Activated T-cell treated with anti-CD3 and anti-CD28 coated beads, Interleukin-2, amount 50 U/mL, for 24 hours (primary cell): ENCODE data around the gene COMP.

Source experiments
- DNase-seq: peaks from one replicate; pipeline ENCODE4 v3.0.0-alpha.2; 2020
- H3K27ac Mint-ChIP-seq: 2 replicates; pipeline ENCODE4 v1.8.0; 2020; ENCODE audit warnings: mild to moderate bottlenecking, mixed read lengths
- H3K27me3 Mint-ChIP-seq: 2 replicates; pipeline ENCODE4 v1.8.0; 2020; ENCODE audit warnings: mixed read lengths
- H3K36me3 Mint-ChIP-seq: 2 replicates; pipeline ENCODE4 v1.8.0; 2020; ENCODE audit warnings: low read depth, mixed read lengths
- H3K4me1 Mint-ChIP-seq: 2 replicates; pipeline ENCODE4 v1.8.0; 2020; ENCODE audit warnings: low read depth, mixed read lengths
- H3K4me3 Mint-ChIP-seq: 2 replicates; pipeline ENCODE4 v1.8.0; 2020; ENCODE audit warnings: mild to moderate bottlenecking, moderate library complexity, mixed read lengths
- H3K9me3 Mint-ChIP-seq: 2 replicates; pipeline ENCODE4 v1.8.0; 2020; ENCODE audit warnings: mixed read lengths

Gene COMP

GRCh38 chr19:18781885-18782527 lies 9.1 kb downstream of the COMP start:
- H3K27ac Mint-ChIP-seq: no peak overlapping the region

GRCh38 chr19:18781047-18781600 lies 10.0 kb downstream of the COMP start:
- Mint-ChIP-seq H3K9me3 (no peaks in the 10 kb centered on the region), H3K36me3 (no peaks in the 10 kb centered on the region), H3K4me3 (no peak overlapping the region), H3K27ac (no peak overlapping the region), H3K4me1 (peaks cover 13% of the 10 kb centered on the region), H3K27me3 (peaks cover 18% of the 10 kb centered on the region)
- no peak for DNase-seq

More at GRCh38 chr19:18781885-18782527, 9.1 kb downstream of the COMP start:
- Mint-ChIP-seq H3K4me3 (no peak overlapping the region), H3K36me3 (no peaks in the 10 kb centered on the region), H3K9me3 (no peaks in the 10 kb centered on the region), H3K4me1 (peaks cover 15% of the 10 kb centered on the region), H3K27me3 (peaks cover 27% of the 10 kb centered on the region)
- DNase-seq: no peak

- Mint-ChIP-seq H3K9me3 (no peaks in the 10 kb centered on the region), H3K4me1 (peaks cover 9% of the 10 kb centered on the region), H3K27me3 (peaks cover 13% of the 10 kb centered on the region), H3K36me3 (no peaks in the 10 kb centered on the region), H3K4me3 (no peak overlapping the region), H3K27ac (no peak overlapping the region)
- no peak for DNase-seq
Observed at GRCh38 chr19:18780631-18781030, 10.5 kb downstream of the COMP start.

GRCh38 chr19:18780081-18780480 lies 11.0 kb downstream of the COMP start:
- peaks cover 9% of the 10 kb centered on the region for H3K27me3 Mint-ChIP-seq
- no peak overlapping the region for H3K27ac Mint-ChIP-seq
- no peak overlapping the region for H3K4me3 Mint-ChIP-seq
- peaks cover 5% of the 10 kb centered on the region for H3K4me1 Mint-ChIP-seq
- DNase-seq: no peak
- H3K9me3 Mint-ChIP-seq: no peaks in the 10 kb centered on the region
- H3K36me3 Mint-ChIP-seq: no peaks in the 10 kb centered on the region

- Mint-ChIP-seq H3K4me1 (peaks cover 5% of the 10 kb centered on the region), H3K4me3 (no peak overlapping the region), H3K9me3 (no peaks in the 10 kb centered on the region), H3K27me3 (no peaks in the 10 kb centered on the region), H3K27ac (no peak overlapping the region), H3K36me3 (no peaks in the 10 kb centered on the region)
- no peak for DNase-seq
Observed at GRCh38 chr19:18778826-18779495, 12.1 kb downstream of the COMP start.

GRCh38 chr19:18778076-18778389 lies 13.1 kb downstream of the COMP start:
- H3K36me3 Mint-ChIP-seq: no peaks in the 10 kb centered on the region
- DNase-seq: no peak
- no peak overlapping the region for H3K27ac Mint-ChIP-seq
- H3K27me3 Mint-ChIP-seq: no peaks in the 10 kb centered on the region
- no peaks in the 10 kb centered on the region for H3K9me3 Mint-ChIP-seq
- H3K4me1 Mint-ChIP-seq: peaks cover 5% of the 10 kb centered on the region
- H3K4me3 Mint-ChIP-seq: no peak overlapping the region

GRCh38 chr19:18777301-18778075 lies 13.6 kb downstream of the COMP start:
- Mint-ChIP-seq H3K4me1 (peaks cover 5% of the 10 kb centered on the region), H3K36me3 (no peaks in the 10 kb centered on the region), H3K27ac (no peak overlapping the region)

GRCh38 chr19:18776736-18777135 lies 14.4 kb downstream of the COMP start:
- DNase-seq: no peak
- H3K27me3 Mint-ChIP-seq: no peaks in the 10 kb centered on the region
- H3K36me3 Mint-ChIP-seq: no peaks in the 10 kb centered on the region
- H3K4me1 Mint-ChIP-seq: peaks cover 5% of the 10 kb centered on the region
- H3K9me3 Mint-ChIP-seq: no peaks in the 10 kb centered on the region
- H3K4me3 Mint-ChIP-seq: no peak overlapping the region
- H3K27ac Mint-ChIP-seq: no peak overlapping the region

More at GRCh38 chr19:18777301-18778075, 13.6 kb downstream of the COMP start:
- no peak for DNase-seq
- no peak overlapping the region for H3K4me3 Mint-ChIP-seq
- no peaks in the 10 kb centered on the region for H3K9me3 Mint-ChIP-seq
- no peaks in the 10 kb centered on the region for H3K27me3 Mint-ChIP-seq

GRCh38 chr19:18776288-18776594 lies 14.9 kb downstream of the COMP start:
- Mint-ChIP-seq H3K27ac (no peak overlapping the region), H3K36me3 (no peaks in the 10 kb centered on the region), H3K27me3 (no peaks in the 10 kb centered on the region), H3K9me3 (no peaks in the 10 kb centered on the region), H3K4me3 (no peak overlapping the region), H3K4me1 (peaks cover 5% of the 10 kb centered on the region)
- DNase-seq: no peak

GRCh38 chr19:18775586-18776287 lies 15.4 kb downstream of the COMP start:
- Mint-ChIP-seq H3K27me3 (no peaks in the 10 kb centered on the region), H3K36me3 (no peaks in the 10 kb centered on the region), H3K4me1 (peaks cover 5% of the 10 kb centered on the region), H3K4me3 (no peak overlapping the region), H3K9me3 (no peaks in the 10 kb centered on the region), H3K27ac (no peak overlapping the region)
- no peak for DNase-seq

- no peaks in the 10 kb centered on the region for H3K36me3 Mint-ChIP-seq
- H3K9me3 Mint-ChIP-seq: no peaks in the 10 kb centered on the region
Observed at GRCh38 chr19:18774782-18775444, 16.2 kb downstream of the COMP start.

GRCh38 chr19:18774107-18774506 lies 17.0 kb downstream of the COMP start:
- Mint-ChIP-seq H3K27ac (no peak overlapping the region), H3K27me3 (no peaks in the 10 kb centered on the region), H3K4me3 (no peak overlapping the region)

More at GRCh38 chr19:18774782-18775444, 16.2 kb downstream of the COMP start:
- H3K4me1 Mint-ChIP-seq: peaks cover 5% of the 10 kb centered on the region
- H3K27ac Mint-ChIP-seq: no peak overlapping the region
- no peak overlapping the region for H3K4me3 Mint-ChIP-seq
- H3K27me3 Mint-ChIP-seq: no peaks in the 10 kb centered on the region
- DNase-seq: no peak

GRCh38 chr19:18773682-18774081 lies 17.4 kb downstream of the COMP start:
- Mint-ChIP-seq H3K9me3 (no peaks in the 10 kb centered on the region), H3K27me3 (no peaks in the 10 kb centered on the region), H3K27ac (no peak overlapping the region), H3K36me3 (no peaks in the 10 kb centered on the region), H3K4me3 (no peak overlapping the region), H3K4me1 (peaks cover 5% of the 10 kb centered on the region)
- no peak for DNase-seq

More at GRCh38 chr19:18774107-18774506, 17.0 kb downstream of the COMP start:
- Mint-ChIP-seq H3K9me3 (no peaks in the 10 kb centered on the region), H3K36me3 (no peaks in the 10 kb centered on the region), H3K4me1 (peaks cover 5% of the 10 kb centered on the region)
- DNase-seq: no peak
